Body of pancreas (tissue), 4 donors: Measurements from ENCODE around the gene SLC22A5. TPM values are rescaled to one million over a fixed set of nuclear protein-coding genes. Genes with fewer than 3 reads are reported as not detected.

ENCODE experiments used
- ATAC-seq: fragments of 150-250 bp; one replicate; pipeline ENCODE4 v1.9.1; 2016
- DNase-seq, 4 donors: peaks; one replicate each; pipeline ENCODE4 v3.0.0-alpha.2; 2019
- H3K27ac ChIP-seq, 4 donors: fragments of 200-600 bp; sonication (generic); 1 replicate in 3 of 4; 2 replicates in 1 of 4; pipeline versions ENCODE4 v1.5.1 to v1.6.1; 2016 to 2019; ENCODE audit warnings: mild to moderate bottlenecking in 1 of 4, mixed read lengths in 1 of 4, moderate library complexity in 1 of 4
- H3K27me3 ChIP-seq, 2 donors: fragments of 200-600 bp; sonication (generic); one replicate each; pipeline ENCODE4 v1.6.0; 2016; ENCODE audit warnings: mild to moderate bottlenecking in 1 of 2
- H3K36me3 ChIP-seq, 2 donors: fragments of 200-600 bp; sonication (generic); replicated peaks in 1 of 2; 2 replicates each; pipeline ENCODE4 v1.5.1; 2016; ENCODE audit warnings: low read depth in 2 of 2; ENCODE audit not compliant: insufficient read depth in 1 of 2
- H3K4me1 ChIP-seq: fragments of 200-600 bp; sonication (generic); one replicate; pipeline ENCODE4 v1.6.0; 2016
- H3K4me3 ChIP-seq, 2 donors: fragments of 200-600 bp; sonication (generic); 1 replicate in 1 of 2; 2 replicates in 1 of 2; pipeline ENCODE4 v1.5.1; 2016 to 2019
- H3K9me3 ChIP-seq, 3 donors: fragments of 200-600 bp; sonication (generic); 1 replicate in 2 of 3; 2 replicates in 1 of 3; pipeline ENCODE4 v1.5.1; 2016
- CTCF ChIP-seq, 7 experiments: fragments of 450-650 bp in 4 of 7; fragments of 200-600 bp in 3 of 7; sonication (generic) in 3 of 7; IDR thresholded peaks; one replicate each; pipeline ENCODE4 v1.5.1; 2016 to 2019; ENCODE audit warnings: antibody characterized with exemption in 7 of 7
- POLR2A ChIP-seq, 3 donors: fragments of 450-650 bp; IDR thresholded peaks; one replicate each; pipeline ENCODE4 v1.6.1; 2016; ENCODE audit warnings: antibody characterized with exemption in 3 of 3, mild to moderate bottlenecking in 2 of 3
- WGBS, 2 donors: methylation state at CpG; one replicate each; pipeline ENCODE4 v1.1.5; 2017; 5-methylcytosine and 5-hydroxymethylcytosine counted together
- intact Hi-C: fragments of 100-400 bp; cut with DNase I; formaldehyde crosslinking; loops from one replicate; pipeline ENCODE4 v1.15.1; 2023
- total RNA-seq, 2 donors: library from RNA; depleted of rRNA; stranded (reverse); fragments of >200 nt; gene quantifications; one replicate each; pipeline ENCODE4 v1.1.0, GENCODE V29; 2016

The SLC22A5 gene
- total RNA-seq, 2 donors from 2014 or later, result 21.3 to 30.3 TPM

GRCh38 chr5:132416306-132417009 lies 46.9 kb downstream of the SLC22A5 start:
- Histone ChIP-seq H3K27ac (peak overlapping the region in 1 of 4 donors; percentile 99), H3K36me3 (no peaks in the 10 kb centered on the region), H3K9me3 (no peaks in the 10 kb centered on the region), H3K27me3 (no peaks in the 10 kb centered on the region), H3K4me1 (peaks cover 69% of the 10 kb centered on the region), H3K4me3 (no peak overlapping the region)
- 78 to 83% methylated on average over 6 of the region's 6 CpGs for WGBS, 2 donors
- intact Hi-C loops, result no loop called here
- DNase-seq (no peak), ATAC-seq (no peak)
- no peak for TF ChIP-seq CTCF (IDR thresholded peaks at IDR 0.05)
- TF ChIP-seq POLR2A (IDR thresholded peaks at IDR 0.05), result no peak

- Histone ChIP-seq H3K4me3 (no peak overlapping the region), H3K27me3 (no peaks in the 10 kb centered on the region), H3K36me3 (no peaks in the 10 kb centered on the region), H3K4me1 (peaks cover 69% of the 10 kb centered on the region), H3K9me3 (no peaks in the 10 kb centered on the region), H3K27ac (peak overlapping the region in 2 of 4 donors; percentile 27)
- no peak for TF ChIP-seq CTCF (IDR thresholded peaks at IDR 0.05)
- no peak for TF ChIP-seq POLR2A (IDR thresholded peaks at IDR 0.05)
- ATAC-seq (no peak), DNase-seq (peak in 1 of 4 donors; percentile 37)
- intact Hi-C loops, result no loop called here
- WGBS, 2 donors, result 82 to 87% methylated on average over 5 to 6 of the region's 6 CpGs
These were observed 47.5 kb downstream of the SLC22A5 start for GRCh38 chr5:132417010-132417439.

- ATAC-seq (no peak), DNase-seq (no peak)
- Histone ChIP-seq H3K27me3 (no peaks in the 10 kb centered on the region), H3K27ac (peak overlapping the region in 2 of 4 donors; percentile 27), H3K4me3 (no peak overlapping the region), H3K4me1 (peaks cover 69% of the 10 kb centered on the region), H3K36me3 (no peaks in the 10 kb centered on the region), H3K9me3 (no peaks in the 10 kb centered on the region)
- TF ChIP-seq POLR2A (IDR thresholded peaks at IDR 0.05), result no peak
- TF ChIP-seq CTCF (IDR thresholded peaks at IDR 0.05), result no peak
- intact Hi-C loops, result no loop called here
- 81 to 83% methylated on average over 6 of the region's 6 CpGs for WGBS, 2 donors
These were observed 48.0 kb downstream of the SLC22A5 start for GRCh38 chr5:132417461-132417860.

- no peaks in the 10 kb centered on the region for H3K36me3 ChIP-seq
- ATAC-seq (no peak), DNase-seq (no peak)
- WGBS, 2 donors, result 89 to 93% methylated on average over 3 to 4 of the region's 4 CpGs
- TF ChIP-seq CTCF (IDR thresholded peaks at IDR 0.05) (no peak), POLR2A (IDR thresholded peaks at IDR 0.05) (no peak)
- H3K4me1 ChIP-seq, result peaks cover 69% of the 10 kb centered on the region
- H3K4me3 ChIP-seq, result no peak overlapping the region
- no peaks in the 10 kb centered on the region for H3K27me3 ChIP-seq
- H3K9me3 ChIP-seq, result no peaks in the 10 kb centered on the region
- H3K27ac ChIP-seq, result no peak overlapping the region
- intact Hi-C loops, result no loop called here
These were observed 48.5 kb downstream of the SLC22A5 start for GRCh38 chr5:132417889-132418485.
